Measurements from ENCODE around the gene EDA.

- TF ChIP-seq CTCF (conservative IDR thresholded peaks at IDR 0.05): no peak
- no peak for TF ChIP-seq ZFX (IDR thresholded peaks at IDR 0.05)
Observed at GRCh38 chrX:69987691-69988090, 371.8 kb downstream of the EDA start.
